Measurements from ENCODE around the gene DUS1L. TPM values are rescaled to one million over a fixed set of nuclear protein-coding genes. Genes with fewer than 3 reads are reported as not detected.

The DUS1L gene
- total and polyA plus RNA-seq, 8 donors = 63.2 to 286 (median 116) TPM

- H3K4me3 ChIP-seq = peak within 1 kb of the TSS; percentile 67 to 88 (median 86)
- peak within 1 kb of the TSS; percentile 50 to 85 (median 82) for H3K27ac ChIP-seq
- H3K4me1 ChIP-seq = peaks cover 28 to 55% (median 48%) of the 10 kb centered on the region in 4 donors
- WGBS, 5 donors = 0 to 2% (median 1%) methylated on average over 30 to 94 of the region's 94 CpGs
- peak; percentile 82 to 93 for DNase-seq
- intact Hi-C loops (cut with DNase I; ENCODE audit: low total_unique reads) = no loop called here
- H3K36me3 ChIP-seq = peaks cover 29 to 72% (median 68%) of the 10 kb centered on the region in 4 donors
- TF ChIP-seq POLR2AphosphoS5 (IDR thresholded peaks at IDR 0.05) = peak; percentile 31 to 73 (median 40)
- TF ChIP-seq, protein P1, sequence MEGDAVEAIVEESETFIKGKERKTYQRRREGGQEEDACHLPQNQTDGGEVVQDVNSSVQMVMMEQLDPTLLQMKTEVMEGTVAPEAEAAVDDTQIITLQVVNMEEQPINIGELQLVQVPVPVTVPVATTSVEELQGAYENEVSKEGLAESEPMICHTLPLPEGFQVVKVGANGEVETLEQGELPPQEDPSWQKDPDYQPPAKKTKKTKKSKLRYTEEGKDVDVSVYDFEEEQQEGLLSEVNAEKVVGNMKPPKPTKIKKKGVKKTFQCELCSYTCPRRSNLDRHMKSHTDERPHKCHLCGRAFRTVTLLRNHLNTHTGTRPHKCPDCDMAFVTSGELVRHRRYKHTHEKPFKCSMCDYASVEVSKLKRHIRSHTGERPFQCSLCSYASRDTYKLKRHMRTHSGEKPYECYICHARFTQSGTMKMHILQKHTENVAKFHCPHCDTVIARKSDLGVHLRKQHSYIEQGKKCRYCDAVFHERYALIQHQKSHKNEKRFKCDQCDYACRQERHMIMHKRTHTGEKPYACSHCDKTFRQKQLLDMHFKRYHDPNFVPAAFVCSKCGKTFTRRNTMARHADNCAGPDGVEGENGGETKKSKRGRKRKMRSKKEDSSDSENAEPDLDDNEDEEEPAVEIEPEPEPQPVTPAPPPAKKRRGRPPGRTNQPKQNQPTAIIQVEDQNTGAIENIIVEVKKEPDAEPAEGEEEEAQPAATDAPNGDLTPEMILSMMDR (IDR thresholded peaks at IDR 0.05) = no peak
- H3K9me3 ChIP-seq = no peaks in the 10 kb centered on the region
- no peaks in the 10 kb centered on the region for H3K27me3 ChIP-seq
Measured at GRCh38 chr17:82051776-82052637, 13.6 kb downstream of the DUS1L start, which contains the start of the genes GPS1 and RFNG. Gene GPS1, plus strand, starts transcription at chr17:82051898. Its CDS starts 34 bp downstream, at chr17:82051932. Gene RFNG, minus strand, starts transcription at chr17:82051811. Its CDS starts 45 bp downstream, at chr17:82051766.

GRCh38 chr17:82050761-82051641, 14.6 kb downstream of the DUS1L start:
- 10 to 28% (median 16%) methylated on average over 29 to 79 of the region's 79 CpGs for WGBS, 5 donors
- Histone ChIP-seq H3K4me1 (peaks cover 28 to 55% (median 48%) of the 10 kb centered on the region in 4 donors), H3K27me3 (no peaks in the 10 kb centered on the region), H3K36me3 (peaks cover 19 to 69% (median 62%) of the 10 kb centered on the region in 4 donors), H3K27ac (peak overlapping the region; percentile 50 to 85 (median 82)), H3K9me3 (no peaks in the 10 kb centered on the region), H3K4me3 (peak overlapping the region; percentile 67 to 88 (median 86))
- peak in 1 of 2 donors; percentile 56 for DNase-seq
- intact Hi-C loops (cut with DNase I; ENCODE audit: low total_unique reads) = no loop called here
- TF ChIP-seq POLR2A (IDR thresholded peaks at IDR 0.05) (no peak), POLR2AphosphoS5 (IDR thresholded peaks at IDR 0.05) (no peak), EP300 (IDR thresholded peaks at IDR 0.05) (no peak)
- TF ChIP-seq, protein P1 (IDR thresholded peaks at IDR 0.05) = no peak

- no peaks in the 10 kb centered on the region for H3K9me3 ChIP-seq
- H3K36me3 ChIP-seq = peaks cover 12 to 62% (median 54%) of the 10 kb centered on the region in 4 donors
- H3K4me3 ChIP-seq = peak overlapping the region; percentile 67 to 88 (median 86)
- WGBS, 5 donors = 85 to 89% (median 86%) methylated on average over 22 to 28 of the region's 28 CpGs
- no peaks in the 10 kb centered on the region for H3K27me3 ChIP-seq
- H3K4me1 ChIP-seq = peaks cover 28 to 54% (median 48%) of the 10 kb centered on the region in 4 donors
- H3K27ac ChIP-seq = peak overlapping the region in 1 of 5 donors; percentile 82
- TF ChIP-seq, protein P1 (IDR thresholded peaks at IDR 0.05) = no peak
- TF ChIP-seq POLR2AphosphoS5 (IDR thresholded peaks at IDR 0.05) (no peak), EP300 (IDR thresholded peaks at IDR 0.05) (no peak), POLR2A (IDR thresholded peaks at IDR 0.05) (no peak)
- intact Hi-C loops (cut with DNase I; ENCODE audit: low total_unique reads) = no loop called here
- DNase-seq = no peak
Measured at GRCh38 chr17:82050152-82050760, 15.3 kb downstream of the DUS1L start.

Data from stomach (tissue), 9 donors.